ENCODE results near the gene PEX11G. TPM values are rescaled to one million over a fixed set of nuclear protein-coding genes. Genes with fewer than 3 reads are reported as not detected.

The PEX11G gene
- total and polyA plus RNA-seq, 2 of the 8 experiments (the other 6 are each of a cell fraction or from before 2014, with no cell fraction given), result 2.1 to 4.3 TPM

DNA sequence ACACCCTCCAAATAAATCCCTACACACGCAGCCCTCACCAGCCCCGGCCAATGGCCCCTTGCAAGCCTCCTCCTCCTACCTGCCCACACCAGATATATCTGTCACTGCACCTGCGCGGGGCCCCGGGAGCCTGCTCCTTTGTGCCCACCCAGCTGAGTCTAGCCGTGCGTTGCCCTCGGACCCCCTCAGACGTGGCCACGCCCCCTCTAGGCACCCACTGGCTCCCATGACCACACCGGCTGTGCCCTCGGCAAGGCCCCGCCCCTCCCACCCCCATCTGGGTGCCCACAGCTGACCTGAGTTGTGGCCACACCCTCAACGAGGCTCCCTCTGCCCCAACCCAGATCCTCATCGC, 40.4 kb upstream of the PEX11G start (continued):
- TF ChIP-seq, protein P1, sequence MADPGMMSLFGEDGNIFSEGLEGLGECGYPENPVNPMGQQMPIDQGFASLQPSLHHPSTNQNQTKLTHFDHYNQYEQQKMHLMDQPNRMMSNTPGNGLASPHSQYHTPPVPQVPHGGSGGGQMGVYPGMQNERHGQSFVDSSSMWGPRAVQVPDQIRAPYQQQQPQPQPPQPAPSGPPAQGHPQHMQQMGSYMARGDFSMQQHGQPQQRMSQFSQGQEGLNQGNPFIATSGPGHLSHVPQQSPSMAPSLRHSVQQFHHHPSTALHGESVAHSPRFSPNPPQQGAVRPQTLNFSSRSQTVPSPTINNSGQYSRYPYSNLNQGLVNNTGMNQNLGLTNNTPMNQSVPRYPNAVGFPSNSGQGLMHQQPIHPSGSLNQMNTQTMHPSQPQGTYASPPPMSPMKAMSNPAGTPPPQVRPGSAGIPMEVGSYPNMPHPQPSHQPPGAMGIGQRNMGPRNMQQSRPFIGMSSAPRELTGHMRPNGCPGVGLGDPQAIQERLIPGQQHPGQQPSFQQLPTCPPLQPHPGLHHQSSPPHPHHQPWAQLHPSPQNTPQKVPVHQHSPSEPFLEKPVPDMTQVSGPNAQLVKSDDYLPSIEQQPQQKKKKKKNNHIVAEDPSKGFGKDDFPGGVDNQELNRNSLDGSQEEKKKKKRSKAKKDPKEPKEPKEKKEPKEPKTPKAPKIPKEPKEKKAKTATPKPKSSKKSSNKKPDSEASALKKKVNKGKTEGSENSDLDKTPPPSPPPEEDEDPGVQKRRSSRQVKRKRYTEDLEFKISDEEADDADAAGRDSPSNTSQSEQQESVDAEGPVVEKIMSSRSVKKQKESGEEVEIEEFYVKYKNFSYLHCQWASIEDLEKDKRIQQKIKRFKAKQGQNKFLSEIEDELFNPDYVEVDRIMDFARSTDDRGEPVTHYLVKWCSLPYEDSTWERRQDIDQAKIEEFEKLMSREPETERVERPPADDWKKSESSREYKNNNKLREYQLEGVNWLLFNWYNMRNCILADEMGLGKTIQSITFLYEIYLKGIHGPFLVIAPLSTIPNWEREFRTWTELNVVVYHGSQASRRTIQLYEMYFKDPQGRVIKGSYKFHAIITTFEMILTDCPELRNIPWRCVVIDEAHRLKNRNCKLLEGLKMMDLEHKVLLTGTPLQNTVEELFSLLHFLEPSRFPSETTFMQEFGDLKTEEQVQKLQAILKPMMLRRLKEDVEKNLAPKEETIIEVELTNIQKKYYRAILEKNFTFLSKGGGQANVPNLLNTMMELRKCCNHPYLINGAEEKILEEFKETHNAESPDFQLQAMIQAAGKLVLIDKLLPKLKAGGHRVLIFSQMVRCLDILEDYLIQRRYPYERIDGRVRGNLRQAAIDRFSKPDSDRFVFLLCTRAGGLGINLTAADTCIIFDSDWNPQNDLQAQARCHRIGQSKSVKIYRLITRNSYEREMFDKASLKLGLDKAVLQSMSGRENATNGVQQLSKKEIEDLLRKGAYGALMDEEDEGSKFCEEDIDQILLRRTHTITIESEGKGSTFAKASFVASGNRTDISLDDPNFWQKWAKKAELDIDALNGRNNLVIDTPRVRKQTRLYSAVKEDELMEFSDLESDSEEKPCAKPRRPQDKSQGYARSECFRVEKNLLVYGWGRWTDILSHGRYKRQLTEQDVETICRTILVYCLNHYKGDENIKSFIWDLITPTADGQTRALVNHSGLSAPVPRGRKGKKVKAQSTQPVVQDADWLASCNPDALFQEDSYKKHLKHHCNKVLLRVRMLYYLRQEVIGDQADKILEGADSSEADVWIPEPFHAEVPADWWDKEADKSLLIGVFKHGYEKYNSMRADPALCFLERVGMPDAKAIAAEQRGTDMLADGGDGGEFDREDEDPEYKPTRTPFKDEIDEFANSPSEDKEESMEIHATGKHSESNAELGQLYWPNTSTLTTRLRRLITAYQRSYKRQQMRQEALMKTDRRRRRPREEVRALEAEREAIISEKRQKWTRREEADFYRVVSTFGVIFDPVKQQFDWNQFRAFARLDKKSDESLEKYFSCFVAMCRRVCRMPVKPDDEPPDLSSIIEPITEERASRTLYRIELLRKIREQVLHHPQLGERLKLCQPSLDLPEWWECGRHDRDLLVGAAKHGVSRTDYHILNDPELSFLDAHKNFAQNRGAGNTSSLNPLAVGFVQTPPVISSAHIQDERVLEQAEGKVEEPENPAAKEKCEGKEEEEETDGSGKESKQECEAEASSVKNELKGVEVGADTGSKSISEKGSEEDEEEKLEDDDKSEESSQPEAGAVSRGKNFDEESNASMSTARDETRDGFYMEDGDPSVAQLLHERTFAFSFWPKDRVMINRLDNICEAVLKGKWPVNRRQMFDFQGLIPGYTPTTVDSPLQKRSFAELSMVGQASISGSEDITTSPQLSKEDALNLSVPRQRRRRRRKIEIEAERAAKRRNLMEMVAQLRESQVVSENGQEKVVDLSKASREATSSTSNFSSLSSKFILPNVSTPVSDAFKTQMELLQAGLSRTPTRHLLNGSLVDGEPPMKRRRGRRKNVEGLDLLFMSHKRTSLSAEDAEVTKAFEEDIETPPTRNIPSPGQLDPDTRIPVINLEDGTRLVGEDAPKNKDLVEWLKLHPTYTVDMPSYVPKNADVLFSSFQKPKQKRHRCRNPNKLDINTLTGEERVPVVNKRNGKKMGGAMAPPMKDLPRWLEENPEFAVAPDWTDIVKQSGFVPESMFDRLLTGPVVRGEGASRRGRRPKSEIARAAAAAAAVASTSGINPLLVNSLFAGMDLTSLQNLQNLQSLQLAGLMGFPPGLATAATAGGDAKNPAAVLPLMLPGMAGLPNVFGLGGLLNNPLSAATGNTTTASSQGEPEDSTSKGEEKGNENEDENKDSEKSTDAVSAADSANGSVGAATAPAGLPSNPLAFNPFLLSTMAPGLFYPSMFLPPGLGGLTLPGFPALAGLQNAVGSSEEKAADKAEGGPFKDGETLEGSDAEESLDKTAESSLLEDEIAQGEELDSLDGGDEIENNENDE (IDR thresholded peaks at IDR 0.05; ENCODE audit: insufficient replicate concordance, low read length), result no peak
- TF ChIP-seq JUND (IDR thresholded peaks at IDR 0.05; ENCODE audit: low read length) (no peak), RXRA (IDR thresholded peaks at IDR 0.05; ENCODE audit: insufficient read depth, low read depth, low read length) (no peak)
